Measurements from ENCODE around the gene ADH7. TPM values are rescaled to one million over a fixed set of nuclear protein-coding genes. Genes with fewer than 3 reads are reported as not detected.

The ADH7 gene
- total and polyA plus RNA-seq, 2 of the 13 experiments (the other 11 are each of a cell fraction or from before 2014, with no cell fraction given): not detected

- TF ChIP-seq, protein P1, sequence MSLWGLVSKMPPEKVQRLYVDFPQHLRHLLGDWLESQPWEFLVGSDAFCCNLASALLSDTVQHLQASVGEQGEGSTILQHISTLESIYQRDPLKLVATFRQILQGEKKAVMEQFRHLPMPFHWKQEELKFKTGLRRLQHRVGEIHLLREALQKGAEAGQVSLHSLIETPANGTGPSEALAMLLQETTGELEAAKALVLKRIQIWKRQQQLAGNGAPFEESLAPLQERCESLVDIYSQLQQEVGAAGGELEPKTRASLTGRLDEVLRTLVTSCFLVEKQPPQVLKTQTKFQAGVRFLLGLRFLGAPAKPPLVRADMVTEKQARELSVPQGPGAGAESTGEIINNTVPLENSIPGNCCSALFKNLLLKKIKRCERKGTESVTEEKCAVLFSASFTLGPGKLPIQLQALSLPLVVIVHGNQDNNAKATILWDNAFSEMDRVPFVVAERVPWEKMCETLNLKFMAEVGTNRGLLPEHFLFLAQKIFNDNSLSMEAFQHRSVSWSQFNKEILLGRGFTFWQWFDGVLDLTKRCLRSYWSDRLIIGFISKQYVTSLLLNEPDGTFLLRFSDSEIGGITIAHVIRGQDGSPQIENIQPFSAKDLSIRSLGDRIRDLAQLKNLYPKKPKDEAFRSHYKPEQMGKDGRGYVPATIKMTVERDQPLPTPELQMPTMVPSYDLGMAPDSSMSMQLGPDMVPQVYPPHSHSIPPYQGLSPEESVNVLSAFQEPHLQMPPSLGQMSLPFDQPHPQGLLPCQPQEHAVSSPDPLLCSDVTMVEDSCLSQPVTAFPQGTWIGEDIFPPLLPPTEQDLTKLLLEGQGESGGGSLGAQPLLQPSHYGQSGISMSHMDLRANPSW (CRISPR knock-in tag; IDR thresholded peaks at IDR 0.05; ENCODE audit: borderline replicate concordance): no peak
- TF ChIP-seq ZNF3 (CRISPR knock-in tag; IDR thresholded peaks at IDR 0.05) (no peak), CENPT (CRISPR knock-in tag; IDR thresholded peaks at IDR 0.05; ENCODE audit: low read depth) (no peak), ZNF816 (CRISPR knock-in tag; IDR thresholded peaks at IDR 0.05; ENCODE audit: borderline replicate concordance) (no peak)
Observed at GRCh38 chr4:99438405-99438780, 3.3 kb upstream of the ADH7 start (continued).

GRCh38 chr4:99437723-99438404 is 2.7 kb upstream of the ADH7 start:
- Histone ChIP-seq H3K4me1 (ENCODE audit: insufficient read depth, low read length) (peaks cover 13% of the 10 kb centered on the region), H3K79me2 (ENCODE audit: insufficient read depth, low read length) (no peaks in the 10 kb centered on the region), H3K27ac (ENCODE audit: extremely low read length, insufficient read depth, low read length) (no peak overlapping the region), H3K9ac (ENCODE audit: insufficient read depth, low read depth, low read length) (no peak overlapping the region), H4K20me1 (ENCODE audit: insufficient read depth, low read length) (no peaks in the 10 kb centered on the region), H3K36me3 (replicated peaks in 1 of 2; ENCODE audit: control insufficient read depth in 1 of 2, insufficient read depth in 2 of 2, low read length in 2 of 2) (no peaks in the 10 kb centered on the region), H3K27me3 (ENCODE audit: control insufficient read depth in 1 of 2, insufficient read depth in 2 of 2, low read length in 2 of 2) (no peaks in the 10 kb centered on the region), H3K9me3 (ENCODE audit: low read length) (no peaks in the 10 kb centered on the region), H2AFZ (ENCODE audit: low read length) (no peak overlapping the region), H3K4me2 (ENCODE audit: low read depth, low read length) (no peak overlapping the region), H3K4me3 (replicated peaks in 1 of 3; ENCODE audit: insufficient read depth in 1 of 3, low read depth in 2 of 3, low read length in 3 of 3) (no peak overlapping the region)
- intact Hi-C loops (cut with micrococcal nuclease; ENCODE audit: unreplicated experiment): no loop called here
- ChIA-PET CTCF (ENCODE audit: low intra/inter-chr PET ratio, low total read pairs) (no interaction called here), POLR2A (no interaction called here)
- ATAC-seq (no peak), DNase-seq (ENCODE audit: low spot score) (no peak), FAIRE-seq (no peak)
- TF ChIP-seq ZNF558 (CRISPR knock-in tag; IDR thresholded peaks at IDR 0.05; ENCODE audit: borderline replicate concordance) (no peak), ZNF512 (CRISPR knock-in tag; IDR thresholded peaks at IDR 0.05) (no peak), JUNB (CRISPR knock-in tag; IDR thresholded peaks at IDR 0.05; ENCODE audit: borderline replicate concordance) (no peak), STAG1 (CRISPR knock-in tag; IDR thresholded peaks at IDR 0.05) (no peak), ZFP41 (CRISPR knock-in tag; IDR thresholded peaks at IDR 0.05; ENCODE audit: borderline replicate concordance) (no peak), REL (CRISPR knock-in tag; conservative IDR thresholded peaks at IDR 0.05) (no peak), POLR2AphosphoS5 (IDR thresholded peaks at IDR 0.05; ENCODE audit: low read depth, low read length) (no peak)
- in situ Hi-C loops (cut with HindIII; ENCODE audit: extremely low pct_ligation_motif_present, low pct_unique_long_range_greater_than_20kb): no loop called here
- 76% methylated on average over 4 of the region's 5 CpGs for WGBS (ENCODE audit: low lambda C conversion rate)
- no TSS peak for BruUV-seq (replicated peaks)

All from HepG2 (cell line).